Measurements from ENCODE around the gene PLPPR4.
"Not testable (repeated sequence)": the region's sequence is repeated elsewhere in the genome, so short reads cannot be mapped to it uniquely, and the experiment has no call there.

PLPPR4 gene

GRCh38 chr1:99270646-99271045 lies 6.4 kb downstream of the PLPPR4 start:
- DNase-seq, result no peak

GRCh38 chr1:99271249-99271648 lies 7.0 kb downstream of the PLPPR4 start:
- DNase-seq, result no peak

GRCh38 chr1:99277066-99277465 lies 12.8 kb downstream of the PLPPR4 start:
- no peak for DNase-seq

GRCh38 chr1:99279525-99279924 lies 15.2 kb downstream of the PLPPR4 start:
- DNase-seq, result no peak

GRCh38 chr1:99281105-99281504 lies 16.8 kb downstream of the PLPPR4 start:
- DNase-seq, result no peak

- no peak for DNase-seq
Observed at GRCh38 chr1:99282536-99282935, 18.2 kb downstream of the PLPPR4 start.

- not testable (repeated sequence) for DNase-seq
Observed at GRCh38 chr1:99283521-99283920, 19.2 kb downstream of the PLPPR4 start.

- no peak for DNase-seq
Observed at GRCh38 chr1:99292886-99293285, 28.6 kb downstream of the PLPPR4 start.

GRCh38 chr1:99297923-99298322 lies 33.6 kb downstream of the PLPPR4 start:
- DNase-seq, result no peak

- no peak for DNase-seq
Observed at GRCh38 chr1:99304725-99305282, 40.5 kb downstream of the PLPPR4 start.

- DNase-seq, result no peak
Observed at GRCh38 chr1:99305626-99306025, 41.3 kb downstream of the PLPPR4 start.

- DNase-seq, result no peak
Observed at GRCh38 chr1:99306056-99306455, 41.8 kb downstream of the PLPPR4 start.

GRCh38 chr1:99306644-99307043 lies 42.4 kb downstream of the PLPPR4 start:
- DNase-seq, result no peak

GRCh38 chr1:99315305-99315704 lies 51.0 kb downstream of the PLPPR4 start:
- no peak for DNase-seq

- no peak for DNase-seq
Observed at GRCh38 chr1:99326215-99326949, 62.1 kb downstream of the PLPPR4 start.

GRCh38 chr1:99327357-99327756 lies 63.1 kb downstream of the PLPPR4 start:
- DNase-seq, result no peak

- no peak for DNase-seq
Observed at GRCh38 chr1:99328171-99328570, 63.9 kb downstream of the PLPPR4 start.

GRCh38 chr1:99331083-99331482 lies 66.8 kb downstream of the PLPPR4 start:
- no peak for DNase-seq

- no peak for DNase-seq
Observed at GRCh38 chr1:99331636-99332035, 67.3 kb downstream of the PLPPR4 start.

- DNase-seq, result no peak
Observed at GRCh38 chr1:99332561-99332960, 68.3 kb downstream of the PLPPR4 start.

GRCh38 chr1:99334991-99335390 lies 70.7 kb downstream of the PLPPR4 start:
- no peak for DNase-seq

- no peak for DNase-seq
Observed at GRCh38 chr1:99347041-99347684, 82.9 kb downstream of the PLPPR4 start.

GRCh38 chr1:99348397-99349132 lies 84.3 kb downstream of the PLPPR4 start:
- DNase-seq, result no peak

- no peak for DNase-seq
Observed at GRCh38 chr1:99352821-99353220, 88.5 kb downstream of the PLPPR4 start.

All from activated T-cell treated with anti-CD3 and anti-CD28 coated beads, Interleukin-2, amount 50 U/mL, for 1 hour (primary cell).